Fibroblast of villous mesenchyme (primary cell): ENCODE measurements around the gene PITPNC1. TPM values are rescaled to one million over a fixed set of nuclear protein-coding genes. Genes with fewer than 3 reads are reported as not detected.

Experiments used
- DNase-seq: peaks from one replicate; pipeline ENCODE4 v3.0.0-alpha.2; 2010; ENCODE audit warnings: low read depth
- H3K4me3 ChIP-seq: 2 replicates; pipeline ENCODE4 v1.5.1; 2011; ENCODE audit warnings: low read depth, mild to moderate bottlenecking, low read length
- total RNA-seq: library from RNA; depleted of rRNA; stranded (reverse); fragments of >200 nt; gene quantifications from 2 replicates; pipeline ENCODE4 v1.2.3, GENCODE V29; 2012
- TF ChIP-seq, protein P1 (sequence below): IDR thresholded peaks from 2 replicates; pipeline ENCODE4 v1.5.1; 2012; ENCODE audit warnings: low read depth, mild to moderate bottlenecking, low read length; ENCODE audit not compliant: insufficient read depth

Gene PITPNC1
- total RNA-seq, 1 donor, result 4.3 TPM

DNA sequence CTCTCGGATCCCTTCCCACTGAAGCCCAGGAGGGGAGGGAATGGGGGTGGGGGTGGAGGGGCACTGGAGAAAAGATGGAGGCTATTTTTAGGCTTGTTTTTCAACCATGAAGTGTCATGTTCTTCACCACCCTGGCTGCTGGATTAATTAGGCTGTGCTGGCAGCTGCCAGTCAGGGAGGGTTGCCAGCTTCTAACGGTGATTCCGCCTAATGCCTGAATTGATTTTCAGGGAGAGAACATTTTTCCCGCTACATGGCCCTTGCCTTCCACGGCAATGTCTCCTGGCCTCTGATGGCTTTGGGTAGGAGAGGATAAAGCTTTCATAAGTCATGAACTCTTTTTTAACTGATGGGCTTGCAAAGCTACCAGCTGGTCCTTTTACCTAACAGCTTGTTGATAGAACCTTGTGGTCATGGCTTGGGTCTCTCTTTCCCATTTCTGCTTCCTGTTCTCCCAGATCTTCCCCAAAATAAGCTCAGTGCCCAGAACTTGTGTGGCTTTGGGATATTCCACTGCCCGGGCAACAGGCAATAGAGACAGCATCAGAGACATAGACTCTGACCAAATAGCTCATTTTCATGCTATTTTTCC, 167.4 kb downstream of the PITPNC1 start:
- DNase-seq, result no peak
- no peak overlapping the region for H3K4me3 ChIP-seq
- TF ChIP-seq, protein P1, sequence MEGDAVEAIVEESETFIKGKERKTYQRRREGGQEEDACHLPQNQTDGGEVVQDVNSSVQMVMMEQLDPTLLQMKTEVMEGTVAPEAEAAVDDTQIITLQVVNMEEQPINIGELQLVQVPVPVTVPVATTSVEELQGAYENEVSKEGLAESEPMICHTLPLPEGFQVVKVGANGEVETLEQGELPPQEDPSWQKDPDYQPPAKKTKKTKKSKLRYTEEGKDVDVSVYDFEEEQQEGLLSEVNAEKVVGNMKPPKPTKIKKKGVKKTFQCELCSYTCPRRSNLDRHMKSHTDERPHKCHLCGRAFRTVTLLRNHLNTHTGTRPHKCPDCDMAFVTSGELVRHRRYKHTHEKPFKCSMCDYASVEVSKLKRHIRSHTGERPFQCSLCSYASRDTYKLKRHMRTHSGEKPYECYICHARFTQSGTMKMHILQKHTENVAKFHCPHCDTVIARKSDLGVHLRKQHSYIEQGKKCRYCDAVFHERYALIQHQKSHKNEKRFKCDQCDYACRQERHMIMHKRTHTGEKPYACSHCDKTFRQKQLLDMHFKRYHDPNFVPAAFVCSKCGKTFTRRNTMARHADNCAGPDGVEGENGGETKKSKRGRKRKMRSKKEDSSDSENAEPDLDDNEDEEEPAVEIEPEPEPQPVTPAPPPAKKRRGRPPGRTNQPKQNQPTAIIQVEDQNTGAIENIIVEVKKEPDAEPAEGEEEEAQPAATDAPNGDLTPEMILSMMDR, result no peak

DNA sequence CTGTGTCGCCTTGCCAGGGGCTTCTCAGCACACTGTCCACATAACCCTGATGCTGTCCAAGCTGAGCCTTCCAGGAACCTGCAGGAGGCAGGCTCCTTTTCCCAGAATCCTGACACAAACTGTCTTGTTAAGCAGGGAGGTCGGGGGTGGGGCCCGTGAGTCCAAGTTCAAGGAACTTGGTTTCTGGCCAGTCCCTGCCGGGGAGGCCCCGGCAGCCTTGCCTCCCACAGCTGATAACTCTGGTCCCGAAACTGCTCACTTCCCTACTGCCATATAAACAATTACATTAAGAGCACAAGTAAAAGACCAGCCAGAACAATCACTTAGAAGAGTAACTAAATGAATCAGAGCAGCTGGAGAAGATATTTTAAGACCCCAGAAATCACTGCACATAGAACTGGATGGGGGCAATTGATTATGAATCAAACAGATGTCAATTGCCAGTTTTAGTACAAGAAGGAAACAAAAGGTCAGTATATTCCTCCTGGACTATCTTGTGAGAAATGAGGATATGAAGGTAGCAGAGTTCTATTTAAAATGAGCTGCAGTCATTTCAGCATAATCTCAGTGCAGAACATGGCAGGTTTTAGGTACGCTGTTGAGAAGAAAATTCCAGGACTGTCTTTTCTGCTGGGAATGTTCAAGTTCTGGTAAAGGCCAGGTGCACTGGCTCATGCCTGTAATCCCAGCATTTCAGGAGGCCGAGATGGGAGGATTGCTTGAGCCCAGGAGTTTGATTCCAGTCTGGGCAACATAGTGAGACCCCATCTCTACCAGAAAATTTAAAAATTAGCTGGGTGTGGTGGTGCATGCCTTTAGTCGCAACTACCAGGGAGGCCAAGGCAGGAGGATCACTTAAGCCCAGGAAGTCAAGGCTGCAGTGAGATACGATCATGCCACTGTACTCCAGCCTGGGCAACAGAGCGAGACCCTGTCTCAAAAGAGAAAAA, 169.8 kb downstream of the PITPNC1 start:
- DNase-seq, result peak; percentile 52
- no peak overlapping the region for H3K4me3 ChIP-seq
- TF ChIP-seq, protein P1, result peak; percentile 10

DNA sequence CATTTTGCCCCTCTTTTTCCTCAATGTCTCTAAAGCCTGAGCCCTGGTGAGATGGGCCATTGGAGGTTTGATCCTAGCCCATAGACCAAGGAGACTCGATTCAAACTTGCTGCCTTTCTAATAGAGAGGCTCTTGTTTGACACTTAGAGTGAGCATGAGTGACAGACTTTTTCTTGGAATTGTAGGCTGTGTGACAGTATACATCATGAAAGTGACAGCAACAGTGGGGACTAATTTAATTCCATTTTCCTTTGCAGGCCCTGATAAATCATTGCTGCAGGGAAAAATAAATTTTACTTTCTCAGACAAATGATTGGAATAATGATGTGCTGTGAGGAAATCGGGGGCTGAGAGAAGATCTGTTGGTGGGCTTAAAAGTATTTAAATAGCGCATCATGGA, 171.6 kb downstream of the PITPNC1 start:
- no peak for DNase-seq
- TF ChIP-seq, protein P1, result no peak
- no peak overlapping the region for H3K4me3 ChIP-seq

DNA sequence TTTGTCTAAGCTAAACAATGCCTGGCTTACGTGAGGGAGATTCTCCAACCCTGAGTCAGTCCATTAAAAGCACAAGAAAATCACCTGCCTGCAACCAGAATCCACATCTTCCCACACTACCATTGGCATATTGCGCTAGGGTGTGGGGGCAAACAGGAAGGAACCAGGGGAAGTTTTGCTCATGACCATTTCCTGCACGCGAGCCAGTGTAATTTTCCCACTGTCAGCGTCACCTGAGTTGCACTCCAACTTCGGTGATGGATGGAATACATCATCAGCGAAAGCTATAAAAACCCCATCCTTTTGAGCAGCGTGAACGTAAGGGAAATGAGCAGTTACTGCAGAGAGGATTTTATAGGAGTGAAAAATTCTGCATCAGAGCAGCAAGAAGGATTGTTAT, 172.7 kb downstream of the PITPNC1 start:
- DNase-seq, result no peak
- no peak overlapping the region for H3K4me3 ChIP-seq
- TF ChIP-seq, protein P1, result no peak

DNA sequence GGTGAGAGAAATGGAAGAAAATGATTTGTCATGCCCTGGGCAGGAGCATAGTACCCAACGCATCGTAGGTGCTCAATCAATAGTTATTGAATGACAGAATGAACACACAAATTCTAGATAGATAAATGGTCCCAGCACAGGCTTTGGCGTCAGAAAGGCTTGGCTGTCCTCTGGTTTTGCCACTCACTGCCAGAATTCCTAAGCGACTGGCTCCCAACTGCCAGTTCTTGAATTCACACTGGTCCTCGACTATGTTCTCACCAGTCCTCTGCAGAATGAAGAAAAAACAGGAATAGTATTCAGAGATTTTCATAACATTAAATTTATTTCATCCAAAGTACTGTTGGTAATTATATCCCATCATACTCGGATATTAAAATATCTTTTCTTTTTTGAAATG, 177.6 kb downstream of the PITPNC1 start:
- H3K4me3 ChIP-seq, result no peak overlapping the region
- no peak for DNase-seq
- TF ChIP-seq, protein P1, result no peak

DNA sequence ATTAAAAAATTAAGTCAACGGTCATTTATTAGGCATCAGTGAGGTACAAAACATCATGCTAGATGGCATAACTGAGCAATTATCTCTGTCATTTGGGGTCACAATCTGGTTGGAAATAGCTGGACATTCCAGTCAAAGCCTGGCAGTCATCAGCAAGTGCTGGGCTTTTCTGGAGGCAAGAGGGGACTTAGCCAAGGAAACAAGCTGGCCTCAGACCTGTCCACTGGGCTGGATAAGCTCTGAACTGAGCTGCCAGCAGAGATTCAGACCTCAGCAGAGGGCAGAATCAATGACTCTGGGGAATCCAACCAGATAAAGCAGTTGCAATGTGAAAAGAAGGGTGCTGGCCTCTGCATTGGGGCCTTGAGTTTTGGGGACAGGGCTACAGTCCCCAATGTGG, 178.8 kb downstream of the PITPNC1 start:
- H3K4me3 ChIP-seq, result no peak overlapping the region
- no peak for DNase-seq
- TF ChIP-seq, protein P1, result no peak
